NOMO-1 treated with dmso at 0.1 percent for 144 hours (cell line): ENCODE measurements around the gene SDR42E2.
A peak's percentile ranks its signal among the peaks of the same experiment; 100 is the strongest.
"Not testable (repeated sequence)": the region's sequence is repeated elsewhere in the genome, so short reads cannot be mapped to it uniquely, and the experiment has no call there.

ENCODE experiments used
- DNase-seq: peaks from one replicate; lab custom pipeline; 2025; ENCODE audit not compliant: unreplicated experiment; lab: John Stamatoyannopoulos, UW

SDR42E2 gene

GRCh38 chr16:22210285-22210684, 48.0 kb downstream of the SDR42E2 start:
- DNase-seq: no peak

- no peak for DNase-seq
These were observed 48.5 kb downstream of the SDR42E2 start for GRCh38 chr16:22210854-22211253.

GRCh38 chr16:22213236-22213635, 50.9 kb downstream of the SDR42E2 start:
- DNase-seq: no peak

GRCh38 chr16:22213801-22214200, 51.5 kb downstream of the SDR42E2 start:
- no peak for DNase-seq

- DNase-seq: no peak
These were observed 52.1 kb downstream of the SDR42E2 start for GRCh38 chr16:22214402-22214801.

- DNase-seq: no peak
These were observed 52.6 kb downstream of the SDR42E2 start for GRCh38 chr16:22214889-22215288.

- peak; percentile 15 for DNase-seq
These were observed 54.0 kb downstream of the SDR42E2 start for GRCh38 chr16:22216191-22216831.

GRCh38 chr16:22216832-22217225, 54.5 kb downstream of the SDR42E2 start:
- DNase-seq: not testable (repeated sequence)

GRCh38 chr16:22217890-22218730, 55.8 kb downstream of the SDR42E2 start:
- no peak for DNase-seq

GRCh38 chr16:22219389-22220068, 57.2 kb downstream of the SDR42E2 start:
- no peak for DNase-seq

GRCh38 chr16:22220069-22220440, 57.7 kb downstream of the SDR42E2 start:
- DNase-seq: no peak

GRCh38 chr16:22220714-22221113, 58.4 kb downstream of the SDR42E2 start:
- no peak for DNase-seq

- no peak for DNase-seq
These were observed 59.7 kb downstream of the SDR42E2 start for GRCh38 chr16:22222006-22222405.

GRCh38 chr16:22222998-22223397, 60.7 kb downstream of the SDR42E2 start:
- DNase-seq: no peak

- no peak for DNase-seq
These were observed 62.8 kb downstream of the SDR42E2 start for GRCh38 chr16:22225060-22225459.

GRCh38 chr16:22229889-22230288, 67.6 kb downstream of the SDR42E2 start:
- no peak for DNase-seq

- DNase-seq: no peak
These were observed 70.2 kb downstream of the SDR42E2 start for GRCh38 chr16:22232277-22233036.

- no peak for DNase-seq
These were observed 70.7 kb downstream of the SDR42E2 start for GRCh38 chr16:22233037-22233372.

GRCh38 chr16:22235839-22236745, 73.8 kb downstream of the SDR42E2 start:
- no peak for DNase-seq

GRCh38 chr16:22239131-22239805, 77.0 kb downstream of the SDR42E2 start:
- DNase-seq: no peak
